Naive thymus-derived CD4-positive, alpha-beta T cell (primary cell): ENCODE data around the gene SORL1-AS1.

Experiments
- ATAC-seq: fragments of 150-1000 bp; cut with Tn5 transposase; 2 replicates; pipeline ENCODE4 v1.10.0; 2021; ENCODE audit warnings: mild to moderate bottlenecking, moderate library complexity
- CTCF ChIA-PET: fragments of 350-600 bp; sonication (Branson Sonifier 250); formaldehyde crosslinking; loops from one replicate; lab custom pipeline; 2021; ENCODE audit warnings: antibody characterized with exemption; lab: Charles Lee
- POLR2A ChIA-PET: fragments of 350-600 bp; sonication (Branson Sonifier 250); formaldehyde crosslinking; loops from one replicate; lab custom pipeline; 2021; ENCODE audit warnings: antibody characterized with exemption, inconsistent platforms; lab: Charles Lee
- DNase-seq, 9 donors: peaks; one replicate each; pipeline versions ENCODE4 v3.0.0 to v3.0.0-alpha.2; 2020 to 2022; ENCODE audit warnings: mixed read lengths in 1 of 9
- H3K27ac ChIP-seq: one replicate; pipeline ENCODE4 v1.7.0; 2013; ENCODE audit warnings: mild to moderate bottlenecking, low read depth, low read length, moderate library complexity
- H3K27me3 ChIP-seq, 2 donors: one replicate each; pipeline ENCODE4 v1.7.0; 2013; ENCODE audit warnings: low read length in 2 of 2, mild to moderate bottlenecking in 2 of 2, moderate library complexity in 2 of 2; ENCODE audit not compliant: control insufficient read depth in 2 of 2, insufficient read depth in 2 of 2
- H3K36me3 ChIP-seq, 3 experiments: 1 replicate in 2 of 3; 2 replicates in 1 of 3; pipeline ENCODE4 v1.7.0; 2013; ENCODE audit warnings: low read length in 3 of 3, mild to moderate bottlenecking in 3 of 3, moderate library complexity in 1 of 3; ENCODE audit not compliant: insufficient read depth in 3 of 3, control insufficient read depth in 2 of 3
- H3K4me1 ChIP-seq, 2 donors: one replicate each; pipeline ENCODE4 v1.7.0; 2013; ENCODE audit warnings: low read length in 2 of 2, mild to moderate bottlenecking in 2 of 2, moderate library complexity in 1 of 2; ENCODE audit not compliant: control insufficient read depth in 2 of 2, insufficient read depth in 2 of 2
- H3K4me3 ChIP-seq: 2 replicates; pipeline ENCODE4 v1.7.0; 2013; ENCODE audit warnings: mild to moderate bottlenecking, low read length
- H3K9me3 ChIP-seq, 3 experiments: 1 replicate in 2 of 3; 2 replicates in 1 of 3; pipeline ENCODE4 v1.7.0; 2013; ENCODE audit warnings: low read length in 3 of 3; ENCODE audit not compliant: control insufficient read depth in 2 of 3
- H3K27ac Mint-ChIP-seq, 9 donors: one replicate each; pipeline ENCODE4 v1.8.0; 2020 to 2022; ENCODE audit warnings: mixed read lengths in 9 of 9, mild to moderate bottlenecking in 8 of 9, moderate library complexity in 5 of 9, inconsistent platforms in 2 of 9
- H3K27me3 Mint-ChIP-seq, 5 donors: one replicate each; pipeline ENCODE4 v1.8.0; 2021 to 2022; ENCODE audit warnings: mixed read lengths in 5 of 5, mild to moderate bottlenecking in 1 of 5
- H3K36me3 Mint-ChIP-seq, 5 donors: one replicate each; pipeline ENCODE4 v1.8.0; 2020 to 2022; ENCODE audit warnings: mixed read lengths in 5 of 5, mild to moderate bottlenecking in 3 of 5, inconsistent platforms in 1 of 5
- H3K4me1 Mint-ChIP-seq, 7 donors: one replicate each; pipeline ENCODE4 v1.8.0; 2020 to 2022; ENCODE audit warnings: mixed read lengths in 7 of 7, mild to moderate bottlenecking in 3 of 7, inconsistent platforms in 1 of 7
- H3K4me3 Mint-ChIP-seq, 10 donors: one replicate each; pipeline ENCODE4 v1.8.0; 2020 to 2022; ENCODE audit warnings: mild to moderate bottlenecking in 10 of 10, mixed read lengths in 10 of 10, moderate library complexity in 6 of 10, inconsistent platforms in 2 of 10
- H3K9me3 Mint-ChIP-seq, 11 donors: one replicate each; pipeline ENCODE4 v1.8.0; 2020 to 2022; ENCODE audit warnings: mixed read lengths in 11 of 11, mild to moderate bottlenecking in 4 of 11, inconsistent platforms in 1 of 11, moderate library complexity in 1 of 11
- intact Hi-C, 2 donors: fragments of 100-400 bp; cut with micrococcal nuclease; formaldehyde crosslinking; loops; one replicate each; pipeline ENCODE4 v1.15.1; 2023

The SORL1-AS1 gene

DNA sequence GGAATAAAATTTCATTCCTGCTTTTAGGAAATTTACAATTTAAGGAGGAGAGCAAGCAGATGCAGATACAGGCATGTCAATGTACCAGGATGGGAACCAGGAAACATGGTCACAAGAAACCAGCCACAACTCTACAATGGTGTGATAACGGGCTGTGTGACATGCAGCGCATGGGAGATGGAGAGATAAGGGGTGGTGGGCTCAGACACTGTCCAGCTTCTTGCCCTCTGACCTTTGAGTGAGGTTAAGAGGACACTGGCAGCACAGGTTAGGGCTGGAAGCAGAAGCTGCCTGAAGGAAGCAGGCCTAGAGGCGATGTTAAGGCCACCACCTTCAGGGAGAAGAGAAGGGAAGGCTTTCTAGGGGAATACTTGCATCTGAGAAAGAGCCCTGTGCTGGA is 2.3 kb upstream of the SORL1-AS1 start:
- H3K4me1 ChIP-seq, result peaks cover 55 to 71% of the 10 kb centered on the region in 2 donors

DNA sequence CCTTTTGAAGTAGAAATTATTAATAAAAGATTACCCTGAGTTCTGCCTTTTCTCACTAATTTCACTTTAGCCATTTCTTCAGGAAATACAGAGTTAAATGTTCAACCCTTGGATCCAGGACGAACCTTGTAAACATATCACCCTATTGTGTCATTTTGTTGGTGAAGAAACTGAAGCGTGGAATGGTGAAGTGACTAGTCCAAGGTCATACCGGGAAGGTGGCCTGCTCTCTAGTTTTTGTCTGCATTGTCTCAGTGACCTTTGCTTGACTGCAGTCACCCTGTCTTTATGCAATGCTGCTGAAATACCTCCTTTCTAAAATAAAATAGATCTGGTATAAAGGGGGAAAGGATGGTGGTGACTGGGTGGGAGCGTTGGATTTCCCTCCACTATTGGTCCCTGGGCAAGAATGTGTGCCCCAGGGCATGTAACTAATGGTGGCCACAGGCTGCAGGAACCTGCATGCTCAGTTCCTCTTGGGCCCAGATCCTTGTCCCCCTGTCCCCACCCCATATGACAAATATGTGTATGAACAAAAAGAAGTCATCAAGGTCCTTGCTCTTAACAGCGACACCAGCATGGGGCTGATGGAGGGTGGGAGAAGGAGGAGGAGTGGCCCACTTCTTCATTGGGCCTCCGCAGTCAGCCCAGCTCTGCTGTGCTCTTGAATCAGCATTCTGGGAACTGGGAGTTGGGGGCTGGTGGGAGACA is 977 bp upstream of the SORL1-AS1 start:
- intact Hi-C loops, result loop anchor here in 1 of 2 donors (5.0 kb wide), 1 partner anchor 84 kb away; no protein-coding TSS in a partner anchor
- DNase-seq, result no peak
- H3K4me1 ChIP-seq, result peaks cover 55 to 71% of the 10 kb centered on the region in 2 donors
- no peak for ATAC-seq
- H3K27ac ChIP-seq, result peak overlapping the region; percentile 83
- H3K9me3 ChIP-seq, result peaks cover 0 to 3% (median 0%) of the 10 kb centered on the region in 3 experiments
- Mint-ChIP-seq H3K4me3 (peak overlapping the region; percentile 90 to 99 (median 98)), H3K9me3 (no peaks in the 10 kb centered on the region), H3K27ac (peak overlapping the region; percentile 81 to 99 (median 96)), H3K36me3 (peaks cover 10 to 72% (median 48%) of the 10 kb centered on the region in 5 donors), H3K4me1 (peaks cover 72 to 89% (median 81%) of the 10 kb centered on the region in 7 donors), H3K27me3 (no peaks in the 10 kb centered on the region)
- ChIA-PET POLR2A (interaction anchor here (0.9 to 4.1 kb wide), 8 partner anchors 9 to 132 kb away, joined by 3 to 72 read pairs (median 3); no protein-coding TSS in a partner anchor), CTCF (interaction anchor here (0.7 to 0.8 kb wide), 2 partner anchors 14 to 1829 kb away, joined by 3 read pairs; no protein-coding TSS in a partner anchor)
- no peaks in the 10 kb centered on the region for H3K27me3 ChIP-seq
- peak overlapping the region; percentile 80 for H3K4me3 ChIP-seq
- no peaks in the 10 kb centered on the region for H3K36me3 ChIP-seq

More for the DNA sequence above, 2.3 kb upstream of the SORL1-AS1 start:
- no peaks in the 10 kb centered on the region for H3K27me3 Mint-ChIP-seq
- no peaks in the 10 kb centered on the region for H3K9me3 Mint-ChIP-seq
- DNase-seq (no peak), ATAC-seq (no peak)
- ChIA-PET POLR2A (interaction anchor here (1.5 to 4.1 kb wide), 4 partner anchors 11 to 44 kb away, joined by 4 to 72 read pairs (median 6); no protein-coding TSS in a partner anchor), CTCF (no interaction called here)
- no peaks in the 10 kb centered on the region for H3K9me3 ChIP-seq
- peak overlapping the region; percentile 31 for H3K4me3 ChIP-seq
- intact Hi-C loops, result no loop called here
- no peaks in the 10 kb centered on the region for H3K36me3 ChIP-seq
- H3K4me3 Mint-ChIP-seq, result peak overlapping the region; percentile 90 to 99 (median 98)
- peak overlapping the region; percentile 83 for H3K27ac ChIP-seq
- H3K27ac Mint-ChIP-seq, result peak overlapping the region; percentile 81 to 99 (median 96)
- peaks cover 10 to 78% (median 46%) of the 10 kb centered on the region in 5 donors for H3K36me3 Mint-ChIP-seq
- H3K4me1 Mint-ChIP-seq, result peaks cover 73 to 89% (median 81%) of the 10 kb centered on the region in 7 donors
- no peaks in the 10 kb centered on the region for H3K27me3 ChIP-seq

DNA sequence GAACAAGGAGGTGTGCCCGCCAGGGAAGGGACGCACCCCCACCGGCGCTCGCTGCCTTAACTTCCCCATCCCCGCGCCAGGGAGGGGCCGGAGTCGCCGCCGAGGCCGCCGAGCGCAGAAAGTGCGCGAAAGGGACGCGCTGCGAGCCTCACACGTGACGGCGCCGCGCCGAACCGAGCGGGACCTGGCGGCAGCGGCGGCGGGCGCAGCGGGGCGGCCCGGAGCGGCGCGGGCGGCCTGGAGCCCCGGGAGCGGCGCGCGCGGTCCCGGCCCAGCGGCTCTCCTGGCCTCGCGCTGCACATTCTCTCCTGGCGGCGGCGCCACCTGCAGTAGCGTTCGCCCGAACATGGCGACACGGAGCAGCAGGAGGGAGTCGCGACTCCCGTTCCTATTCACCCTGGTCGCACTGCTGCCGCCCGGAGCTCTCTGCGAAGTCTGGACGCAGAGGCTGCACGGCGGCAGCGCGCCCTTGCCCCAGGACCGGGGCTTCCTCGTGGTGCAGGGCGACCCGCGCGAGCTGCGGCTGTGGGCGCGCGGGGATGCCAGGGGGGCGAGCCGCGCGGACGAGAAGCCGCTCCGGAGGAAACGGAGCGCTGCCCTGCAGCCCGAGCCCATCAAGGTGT is 670 bp downstream of the SORL1-AS1 start, which contains the start of gene SORL1:
TSS of gene SORL1 (plus strand) at position 329 of the 623 bp plus-strand sequence. CDS start at position 347, 18 bp downstream.
- ChIA-PET CTCF (interaction anchor here (0.7 to 4.9 kb wide), 7 partner anchors 13 to 160 kb away, joined by 3 to 68 read pairs (median 3); partner anchors contain the start of gene SC5D), POLR2A (interaction anchor here (0.5 to 15.0 kb wide), 39 partner anchors 11 to 1836 kb away, joined by 3 to 425 read pairs (median 4); partner anchors contain the start of gene SC5D)
- H3K9me3 ChIP-seq, result peaks cover 0 to 3% (median 0%) of the 10 kb centered on the region in 3 experiments
- H3K27ac Mint-ChIP-seq, result peak within 1 kb of the TSS; percentile 90 to 100 (median 96)
- H3K36me3 Mint-ChIP-seq, result peaks cover 10 to 72% (median 48%) of the 10 kb centered on the region in 5 donors
- peaks cover 50 to 73% of the 10 kb centered on the region in 2 donors for H3K4me1 ChIP-seq
- H3K27me3 Mint-ChIP-seq, result no peaks in the 10 kb centered on the region
- peaks cover 0 to 3% (median 0%) of the 10 kb centered on the region in 11 donors for H3K9me3 Mint-ChIP-seq
- DNase-seq, result peak; percentile 58 to 75 (median 72)
- H3K4me3 ChIP-seq, result peak within 1 kb of the TSS; percentile 80
- no peaks in the 10 kb centered on the region for H3K27me3 ChIP-seq
- peaks cover 69 to 87% (median 81%) of the 10 kb centered on the region in 7 donors for H3K4me1 Mint-ChIP-seq
- H3K27ac ChIP-seq, result peak within 1 kb of the TSS; percentile 83
- intact Hi-C loops, result loop anchor here (1.0 to 5.0 kb wide), 15 partner anchors 7 to 160 kb away; partner anchors contain the start of gene SC5D (in 1 of the 2)
- peak within 1 kb of the TSS; percentile 90 to 99 (median 98) for H3K4me3 Mint-ChIP-seq
- ATAC-seq, result peak; percentile 74
- no peaks in the 10 kb centered on the region for H3K36me3 ChIP-seq

DNA sequence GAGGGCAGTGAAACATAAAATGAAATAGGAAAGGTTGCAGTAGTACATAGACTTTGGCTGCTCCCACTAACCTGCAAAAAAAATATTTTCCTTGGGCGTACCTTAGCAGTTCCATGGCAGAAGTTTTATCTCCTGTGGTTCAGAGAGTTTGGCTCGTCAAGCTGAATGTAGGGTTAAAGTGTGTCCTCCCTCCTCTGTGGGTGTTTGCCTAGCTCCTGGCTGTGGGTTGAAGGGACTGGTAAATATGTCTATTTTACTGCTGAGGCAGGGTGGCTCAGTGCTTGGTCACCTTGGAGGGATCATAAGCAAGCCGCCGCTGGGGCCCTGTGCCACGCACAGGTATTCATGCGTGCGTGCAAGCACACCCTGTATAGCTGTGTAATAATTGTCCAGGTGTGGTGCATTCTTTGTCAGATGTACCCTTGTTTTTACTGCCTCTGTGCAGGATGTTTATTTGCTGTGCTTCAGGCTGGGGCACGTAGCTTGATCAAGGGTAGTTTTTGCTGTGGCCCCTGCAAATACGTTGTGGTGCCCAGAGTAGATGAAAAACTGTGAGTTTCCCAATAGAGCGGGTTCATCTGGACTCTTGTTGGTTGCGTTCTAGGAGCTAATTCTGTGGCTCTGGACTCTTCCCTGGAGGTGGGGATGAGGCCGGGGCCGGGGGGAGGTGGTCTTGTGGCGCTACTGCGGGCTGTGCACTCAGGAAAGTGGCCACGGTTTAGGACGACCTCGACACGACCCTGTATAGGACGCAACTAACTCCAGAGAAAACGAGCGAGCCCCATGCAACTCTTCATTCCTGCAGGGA is 1.4 kb downstream of the SORL1-AS1 start:
- DNase-seq, result peak in 7 of 9 donors; percentile 47 to 73 (median 58)

DNA sequence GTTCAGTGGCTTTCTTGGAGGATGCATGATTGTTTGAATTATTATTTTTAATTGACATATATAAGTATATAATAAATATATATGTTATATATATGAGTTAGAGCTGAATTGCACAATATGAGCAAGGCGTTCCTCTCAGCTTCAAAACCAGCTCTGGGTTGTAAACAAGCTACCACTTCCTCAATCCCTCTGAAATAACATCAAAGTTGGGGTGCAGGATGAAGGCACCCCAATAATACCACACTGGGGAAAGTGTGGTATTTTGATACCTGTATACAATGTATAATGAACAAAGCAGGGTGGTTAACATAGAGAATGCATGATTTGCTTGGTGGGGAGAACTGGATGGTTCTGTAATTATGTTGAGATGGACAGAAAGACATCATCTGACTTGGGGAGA is 2.4 kb downstream of the SORL1-AS1 start:
- Mint-ChIP-seq H3K27me3 (no peaks in the 10 kb centered on the region), H3K4me1 (peaks cover 70 to 88% (median 80%) of the 10 kb centered on the region in 7 donors), H3K36me3 (peaks cover 13 to 70% (median 54%) of the 10 kb centered on the region in 5 donors), H3K4me3 (peak overlapping the region; percentile 85 to 99 (median 92)), H3K9me3 (peaks cover 0 to 3% (median 0%) of the 10 kb centered on the region in 11 donors), H3K27ac (peak overlapping the region; percentile 91 to 100 (median 95))
- ChIA-PET POLR2A (interaction anchor here (0.6 to 15.0 kb wide), 24 partner anchors 10 to 1619 kb away, joined by 3 to 425 read pairs (median 14); partner anchors contain the start of gene SC5D), CTCF (interaction anchor here (0.6 to 4.9 kb wide), 13 partner anchors 9 to 158 kb away, joined by 3 to 68 read pairs (median 4); partner anchors contain the start of gene SC5D)
- ATAC-seq (no peak), DNase-seq (peak in 5 of 9 donors; percentile 40 to 54 (median 49))
- Histone ChIP-seq H3K27me3 (no peaks in the 10 kb centered on the region), H3K4me3 (peak overlapping the region; percentile 75), H3K9me3 (peaks cover 0 to 3% (median 0%) of the 10 kb centered on the region in 3 experiments), H3K4me1 (peaks cover 38 to 73% of the 10 kb centered on the region in 2 donors), H3K27ac (peak overlapping the region; percentile 83), H3K36me3 (no peaks in the 10 kb centered on the region)
- intact Hi-C loops, result loop anchor here (1.0 to 5.0 kb wide), 6 partner anchors 23 to 132 kb away; no protein-coding TSS in a partner anchor

More for the DNA sequence above, 1.4 kb downstream of the SORL1-AS1 start:
- H3K36me3 Mint-ChIP-seq, result peaks cover 10 to 69% (median 49%) of the 10 kb centered on the region in 5 donors
- H3K4me3 Mint-ChIP-seq, result peak overlapping the region; percentile 85 to 99 (median 92)
- intact Hi-C loops, result loop anchor here (1.0 to 5.0 kb wide), 6 partner anchors 8 to 133 kb away; no protein-coding TSS in a partner anchor
- H3K4me3 ChIP-seq, result peak overlapping the region; percentile 75
- no peaks in the 10 kb centered on the region for H3K27me3 Mint-ChIP-seq
- no peaks in the 10 kb centered on the region for H3K36me3 ChIP-seq
- H3K4me1 ChIP-seq, result peaks cover 46 to 73% of the 10 kb centered on the region in 2 donors
- CTCF ChIA-PET, result interaction anchor here (0.7 to 4.9 kb wide), 15 partner anchors 10 to 159 kb away, joined by 3 to 68 read pairs (median 4); partner anchors contain the start of gene SC5D
- no peaks in the 10 kb centered on the region for H3K27me3 ChIP-seq
- H3K9me3 ChIP-seq, result peaks cover 0 to 3% (median 0%) of the 10 kb centered on the region in 3 experiments
- H3K9me3 Mint-ChIP-seq, result peaks cover 0 to 3% (median 0%) of the 10 kb centered on the region in 11 donors
- H3K27ac ChIP-seq, result peak overlapping the region; percentile 83
- POLR2A ChIA-PET, result interaction anchor here (0.6 to 15.0 kb wide), 43 partner anchors 11 to 1612 kb away, joined by 3 to 425 read pairs (median 4); partner anchors contain the start of gene SC5D
- peak overlapping the region; percentile 86 to 100 (median 95) for H3K27ac Mint-ChIP-seq
- peaks cover 68 to 87% (median 81%) of the 10 kb centered on the region in 7 donors for H3K4me1 Mint-ChIP-seq
- ATAC-seq, result peak; percentile 8
